Activated naive CD4-positive, alpha-beta T cell (primary cell): Measurements from ENCODE around the gene CARNS1.
"Not testable (repeated sequence)": the region's sequence is repeated elsewhere in the genome, so short reads cannot be mapped to it uniquely, and the experiment has no call there.

Experiments used
- DNase-seq, 4 experiments: peaks; one replicate each; lab custom pipeline; 2025; lab: John Stamatoyannopoulos, UW

CARNS1 gene

GRCh38 chr11:67464411-67465188 is 49.1 kb downstream of the CARNS1 start:
- DNase-seq = peak; percentile 74 to 91 (median 82)

GRCh38 chr11:67465189-67465510 is 49.7 kb downstream of the CARNS1 start:
- no peak for DNase-seq

GRCh38 chr11:67465530-67465929 is 50.1 kb downstream of the CARNS1 start:
- not testable (repeated sequence) for DNase-seq

DNA sequence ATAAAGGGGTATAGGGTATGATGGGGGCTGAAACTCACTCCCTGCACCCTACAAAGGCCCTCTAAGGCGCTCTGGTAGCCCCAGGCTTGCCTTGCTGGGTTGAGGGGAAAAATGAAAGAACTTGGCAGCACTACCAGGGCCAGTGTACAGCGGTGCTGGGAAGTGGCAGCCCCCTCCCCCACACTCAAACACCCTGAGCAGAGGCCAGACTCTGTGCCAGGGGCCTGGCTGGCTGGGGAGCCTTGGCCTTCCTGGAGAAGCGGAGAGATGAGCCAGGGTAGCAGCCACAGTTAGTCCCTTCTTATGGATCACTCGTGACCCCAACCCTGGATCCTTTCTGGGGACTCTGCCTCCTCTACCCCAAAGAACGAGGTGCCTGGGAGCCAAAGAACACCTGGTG is 50.9 kb downstream of the CARNS1 start:
- DNase-seq = no peak

DNA sequence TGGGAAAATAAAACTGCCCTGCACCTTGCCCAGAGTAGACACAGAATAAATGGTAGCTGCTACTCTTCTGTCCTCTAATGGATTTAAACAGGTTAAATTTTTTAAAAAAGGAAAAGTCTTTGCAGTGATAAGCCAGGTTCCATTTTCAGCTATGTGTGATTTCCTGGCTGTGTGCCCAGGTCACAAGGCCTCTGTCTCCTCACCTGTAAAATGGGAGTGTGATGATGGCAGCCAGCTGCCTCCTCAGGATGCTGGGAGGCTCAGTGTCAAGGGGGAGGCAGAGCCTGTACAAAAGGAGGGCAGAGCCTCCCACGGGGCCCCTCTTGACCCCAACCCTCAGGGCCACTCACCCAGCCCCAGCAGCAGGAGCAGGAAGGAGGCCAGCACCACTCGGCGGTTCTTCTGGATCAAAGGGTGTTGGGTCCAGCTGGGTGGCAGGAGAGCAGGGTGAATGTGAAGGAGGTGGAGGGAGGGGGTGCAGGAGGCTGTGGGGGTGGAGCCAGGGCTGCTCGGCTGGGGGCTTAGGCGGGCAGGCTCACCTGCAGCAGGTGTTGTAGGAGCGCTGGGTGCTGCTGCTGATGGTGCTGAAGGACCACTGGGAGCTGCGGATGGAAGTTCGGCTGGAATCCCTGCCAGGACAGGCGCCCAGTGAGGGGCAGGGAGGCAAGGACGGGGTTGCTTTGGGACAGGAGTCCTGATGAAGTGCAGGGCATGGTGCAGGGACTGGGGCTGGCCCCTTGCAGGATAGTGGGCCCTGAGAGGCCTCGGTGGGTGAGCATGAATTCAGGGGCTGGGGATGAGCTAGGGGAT is 51.7 kb downstream of the CARNS1 start:
- DNase-seq = no peak

DNA sequence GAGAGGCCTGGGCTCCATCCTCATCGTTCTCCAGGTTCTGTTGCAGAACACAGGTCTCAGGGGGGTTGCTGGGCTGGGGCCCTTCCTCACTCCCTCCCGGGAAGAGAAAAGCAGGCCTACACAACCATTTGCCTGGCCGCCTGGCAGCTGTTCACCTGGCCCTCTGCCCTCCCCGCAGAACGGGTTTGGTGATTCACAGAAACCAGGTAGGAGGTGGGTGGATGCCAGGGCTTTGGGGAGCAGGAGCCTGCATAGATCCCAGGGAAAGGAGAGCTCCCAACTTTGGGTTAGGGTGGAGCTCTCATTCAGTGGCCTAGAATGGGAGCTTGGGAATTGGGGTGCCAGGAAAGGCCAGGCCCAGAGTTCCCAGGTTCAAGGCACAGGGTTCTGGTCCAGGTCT is 52.6 kb downstream of the CARNS1 start:
- DNase-seq = no peak

DNA sequence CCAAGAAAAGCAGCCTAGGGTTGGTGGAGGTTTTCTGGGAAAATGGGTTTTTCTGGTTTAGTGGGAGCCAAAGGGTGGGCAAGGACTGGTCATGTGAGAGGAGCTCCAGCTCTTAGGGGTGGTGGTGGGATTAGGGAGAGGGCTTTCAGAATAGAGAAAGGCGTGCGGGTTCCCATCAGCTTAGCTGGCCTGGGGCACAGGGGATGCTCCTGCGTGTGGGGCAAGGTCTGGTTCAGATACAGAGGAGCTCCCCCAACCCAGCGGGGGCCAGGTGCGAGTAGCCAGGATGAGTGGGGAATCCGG is 52.9 kb downstream of the CARNS1 start:
- DNase-seq = no peak

- DNase-seq = peak; percentile 85 to 93 (median 90)
Observed at GRCh38 chr11:67468759-67469507, 53.5 kb downstream of the CARNS1 start, which contains the start of gene TMEM134. Gene TMEM134, minus strand, starts transcription at chr11:67469251. Its CDS starts 59 bp downstream, at chr11:67469192.

- no peak for DNase-seq
Observed at GRCh38 chr11:67469508-67469811, 54.0 kb downstream of the CARNS1 start.

- DNase-seq = no peak
Observed at GRCh38 chr11:67470337-67471002, 55.0 kb downstream of the CARNS1 start.

DNA sequence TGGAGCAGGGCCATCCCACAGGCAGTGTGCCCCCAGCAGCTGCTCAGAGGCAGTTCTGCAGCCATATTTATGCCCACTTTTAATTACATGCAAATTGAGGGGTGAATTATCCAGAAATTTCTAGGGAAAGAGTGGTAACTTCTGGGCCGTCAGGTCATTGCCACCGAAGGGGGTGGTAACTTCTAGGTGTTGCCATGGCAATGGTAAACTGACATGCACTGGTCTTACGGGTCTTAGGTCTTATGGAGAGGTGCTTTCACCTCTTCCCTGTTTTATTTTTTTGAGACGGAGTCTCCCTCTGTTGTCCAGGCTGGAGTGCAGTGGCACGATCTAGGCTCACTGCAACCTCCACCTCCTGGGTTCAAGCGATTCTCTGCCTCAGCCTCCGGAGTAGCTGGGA is 57.4 kb downstream of the CARNS1 start:
- no peak for DNase-seq
